Epidermal melanocyte (primary cell): ENCODE measurements around the gene RHEX.

Source experiments
- DNase-seq: peaks from one replicate; pipeline ENCODE4 v3.0.0; 2011; ENCODE audit warnings: low spot score; ENCODE audit not compliant: insufficient read length

The RHEX gene

DNA sequence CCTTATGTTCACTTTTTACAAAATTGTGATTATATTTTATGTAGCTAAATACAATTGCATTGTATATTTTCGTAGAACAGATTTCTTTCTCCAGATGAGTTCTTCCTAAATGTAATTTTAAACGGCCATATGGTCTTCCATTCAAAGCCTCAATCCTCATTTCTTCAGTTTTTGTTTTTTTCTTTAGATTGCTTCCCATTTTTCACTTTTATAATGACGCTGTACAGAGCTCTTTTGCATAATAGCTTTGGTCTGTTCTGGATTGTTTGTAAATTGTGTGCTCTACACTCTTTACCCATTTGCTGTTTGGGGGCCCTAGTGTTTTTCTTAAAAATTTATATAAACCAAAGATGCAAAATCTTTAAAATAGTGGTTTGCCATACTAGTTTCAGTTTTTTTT lies 36.4 kb downstream of the RHEX start:
- no peak for DNase-seq

- no peak for DNase-seq
Observed at GRCh38 chr1:206094024-206094423, 41.1 kb downstream of the RHEX start.

GRCh38 chr1:206097381-206097780 lies 44.4 kb downstream of the RHEX start:
- no peak for DNase-seq

- no peak for DNase-seq
Observed at GRCh38 chr1:206098242-206098919, 45.4 kb downstream of the RHEX start.

- DNase-seq, result no peak
Observed at GRCh38 chr1:206100226-206100815, 47.3 kb downstream of the RHEX start.

DNA sequence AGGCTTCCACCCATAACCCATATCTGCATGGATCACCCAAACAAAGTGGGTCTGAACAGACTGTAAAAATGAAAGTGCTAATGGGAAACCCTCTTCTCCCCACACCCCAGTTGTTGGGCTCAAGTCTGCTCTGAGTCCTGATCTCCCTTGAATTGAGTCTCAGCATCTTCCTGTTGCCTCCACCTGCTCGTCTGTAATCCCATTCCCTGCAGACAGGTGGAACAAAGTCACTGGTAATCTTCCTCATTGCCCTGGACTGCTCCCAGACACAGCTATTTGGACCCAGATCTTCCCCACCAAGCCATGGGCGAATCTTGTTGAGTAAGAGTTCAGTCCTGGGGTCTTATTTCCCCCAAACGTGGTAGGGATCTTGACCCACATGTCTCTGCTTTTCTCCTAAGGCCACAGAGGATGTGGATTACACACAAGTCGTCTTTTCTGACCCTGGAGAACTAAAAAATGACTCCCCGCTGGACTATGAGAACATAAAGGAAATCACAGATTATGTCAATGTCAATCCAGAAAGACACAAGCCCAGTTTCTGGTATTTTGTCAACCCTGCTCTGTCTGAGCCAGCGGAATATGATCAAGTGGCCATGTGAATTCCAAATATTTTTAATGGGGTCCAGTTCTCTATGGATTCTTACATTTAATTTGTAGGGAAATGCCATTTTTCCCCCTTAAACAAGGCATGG lies 48.5 kb downstream of the RHEX start:
- no peak for DNase-seq

GRCh38 chr1:206102292-206102936 lies 49.4 kb downstream of the RHEX start:
- DNase-seq, result no peak

GRCh38 chr1:206103979-206104378 lies 51.0 kb downstream of the RHEX start:
- no peak for DNase-seq

DNA sequence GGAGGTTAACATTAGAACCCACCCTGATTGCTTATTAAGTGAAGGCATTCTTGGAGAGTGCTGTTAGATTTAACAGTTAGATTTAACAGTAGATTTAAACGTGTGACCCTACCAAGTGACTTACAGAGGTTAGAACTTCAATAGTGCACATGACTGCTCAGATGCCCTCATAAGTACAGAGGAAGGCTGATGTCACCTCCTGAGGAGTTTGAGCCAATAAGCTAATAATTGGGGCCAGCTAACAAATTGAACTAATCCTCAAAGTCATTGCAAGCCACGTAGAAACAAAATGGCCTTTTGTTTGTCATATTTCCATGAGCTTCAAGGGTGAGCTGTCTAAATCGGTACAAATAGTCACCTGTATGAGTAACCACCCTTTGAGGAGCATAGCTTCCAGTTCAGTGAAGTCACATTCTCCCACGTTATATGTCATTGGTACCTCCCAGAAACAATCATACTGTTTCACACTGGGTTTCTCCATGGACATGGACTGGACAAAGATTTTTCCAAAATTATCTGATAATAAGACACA lies 52.6 kb downstream of the RHEX start:
- DNase-seq, result no peak

DNA sequence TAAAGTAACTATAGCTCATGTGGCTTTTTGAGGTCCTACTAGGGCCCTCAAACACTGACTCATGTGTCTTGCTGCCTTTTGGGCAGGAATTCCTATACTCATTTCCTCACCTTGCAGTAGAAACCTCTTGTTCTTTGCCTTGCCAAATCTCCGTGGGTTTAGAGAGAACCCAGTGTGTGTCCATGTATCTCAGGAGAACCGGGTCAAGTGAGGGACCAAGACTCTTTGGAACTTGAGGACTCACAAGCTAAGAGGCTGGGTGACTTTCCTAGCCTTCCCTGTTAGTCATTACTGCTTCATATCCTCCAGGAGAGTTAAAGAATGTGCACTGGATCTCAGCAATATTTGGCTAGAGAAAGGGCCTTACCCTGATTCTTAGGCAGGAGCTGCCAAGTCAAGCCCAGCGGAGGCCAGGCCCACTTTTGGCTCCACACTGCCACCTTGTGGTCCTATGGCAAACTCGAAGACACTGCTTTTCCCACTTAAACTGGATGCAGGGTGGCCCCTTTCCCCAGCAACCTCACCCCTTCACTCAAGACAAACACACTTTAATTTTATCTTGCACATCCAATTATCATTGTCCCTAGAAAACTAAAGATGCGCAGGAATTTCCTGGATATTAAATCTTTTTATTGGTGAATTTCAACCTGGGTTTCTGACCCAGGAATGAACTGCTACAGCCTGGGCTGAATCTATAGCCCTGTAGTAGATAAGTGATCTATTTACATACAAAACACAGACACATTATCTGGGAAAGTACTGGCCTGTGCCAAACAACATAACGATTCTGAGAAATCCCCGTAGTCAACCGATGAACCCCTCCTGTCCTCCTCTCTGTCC lies 53.6 kb downstream of the RHEX start:
- DNase-seq, result peak; percentile 89

DNA sequence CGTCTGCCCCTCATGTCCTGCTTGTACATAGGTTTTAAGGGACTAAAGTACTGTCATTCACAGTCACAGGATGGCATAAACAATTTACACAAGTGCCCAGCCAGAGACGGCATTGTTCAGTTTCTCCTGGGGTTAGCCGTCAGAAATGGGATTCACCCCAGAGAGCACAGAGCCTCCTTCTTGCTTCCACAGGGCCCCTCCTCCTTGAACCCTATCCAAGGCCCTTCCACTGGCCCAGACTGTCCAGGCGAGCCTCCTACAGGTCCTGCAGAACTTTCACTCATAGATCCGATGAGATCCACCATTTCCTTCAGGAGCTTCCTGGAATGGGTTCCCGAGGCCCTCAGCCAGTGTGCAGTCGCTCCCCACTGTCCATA lies 54.2 kb downstream of the RHEX start:
- no peak for DNase-seq

- no peak for DNase-seq
Observed at GRCh38 chr1:206108635-206109034, 55.7 kb downstream of the RHEX start.

GRCh38 chr1:206109718-206110117 lies 56.7 kb downstream of the RHEX start:
- no peak for DNase-seq

GRCh38 chr1:206110161-206110560 lies 57.2 kb downstream of the RHEX start:
- DNase-seq, result no peak

GRCh38 chr1:206110820-206111219 lies 57.8 kb downstream of the RHEX start:
- DNase-seq, result no peak

- DNase-seq, result no peak
Observed at GRCh38 chr1:206111271-206111927, 58.4 kb downstream of the RHEX start.

- no peak for DNase-seq
Observed at GRCh38 chr1:206112600-206113301, 59.8 kb downstream of the RHEX start.

DNA sequence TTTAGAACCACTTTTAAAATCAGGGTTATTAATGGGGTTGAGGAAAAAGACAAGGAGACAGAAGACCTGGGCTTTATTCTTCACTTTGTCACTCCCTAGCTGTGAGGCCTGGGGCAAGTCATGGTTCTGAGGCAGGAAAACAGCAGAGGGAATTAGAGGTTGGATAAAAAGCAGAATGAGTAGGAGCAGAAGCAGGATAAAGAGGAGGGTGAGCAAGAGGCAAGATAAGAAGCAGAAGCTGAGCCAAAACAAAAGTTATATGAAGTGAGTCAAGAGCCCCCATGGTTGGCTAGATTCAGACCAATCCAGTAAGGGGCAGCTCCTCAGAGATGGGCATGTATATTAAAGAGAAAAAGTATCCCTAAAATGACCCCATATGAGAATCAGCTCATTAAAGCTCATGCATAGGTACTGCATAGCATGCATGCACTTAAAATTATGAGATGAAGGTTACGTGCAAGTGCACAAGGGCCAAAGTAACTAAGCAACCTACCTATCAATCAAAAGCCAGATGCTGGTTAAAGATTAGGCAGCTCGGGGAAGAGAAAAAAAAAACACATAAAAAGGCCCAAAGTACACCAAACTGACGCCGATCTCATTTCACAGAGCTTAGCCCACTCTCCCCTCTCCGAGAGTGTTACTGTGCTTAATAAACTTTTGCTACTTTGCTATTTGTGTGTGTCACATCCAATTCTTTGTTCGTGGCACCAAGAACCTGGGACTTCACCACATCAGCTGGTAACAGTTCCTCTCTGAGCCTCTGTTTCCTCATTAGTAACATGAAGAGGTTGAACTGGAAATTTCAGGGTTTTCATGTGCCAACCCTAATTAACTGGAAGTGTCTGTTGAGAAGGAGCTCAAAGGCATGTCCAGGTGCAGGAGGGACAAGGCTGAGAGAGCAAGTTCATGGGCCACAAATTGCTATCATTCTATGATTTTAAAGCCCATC lies 62.0 kb downstream of the RHEX start:
- no peak for DNase-seq

GRCh38 chr1:206115791-206116190 lies 62.8 kb downstream of the RHEX start:
- no peak for DNase-seq
